Uterus (tissue), 4 donors: ENCODE measurements around the gene TANC1. TPM values are rescaled to one million over a fixed set of nuclear protein-coding genes. Genes with fewer than 3 reads are reported as not detected.

Source experiments
- DNase-seq, 2 donors: peaks; one replicate each; pipeline ENCODE4 v3.0.0-alpha.2; 2019 to 2020
- H3K27ac ChIP-seq, 2 donors: fragments of 200-600 bp; sonication (generic); 1 replicate in 1 of 2; 2 replicates in 1 of 2; pipeline ENCODE4 v1.5.1; 2016 to 2018
- H3K27me3 ChIP-seq, 2 donors: fragments of 200-600 bp; sonication (generic); one replicate each; pipeline ENCODE4 v1.5.1; 2018 to 2019; ENCODE audit warnings: control low read depth in 1 of 2
- H3K36me3 ChIP-seq, 2 donors: fragments of 200-600 bp; sonication (generic); one replicate each; pipeline ENCODE4 v1.5.1; 2019; ENCODE audit warnings: control low read depth in 1 of 2
- H3K4me1 ChIP-seq, 2 donors: fragments of 200-600 bp; sonication (generic); one replicate each; pipeline ENCODE4 v1.5.1; 2018 to 2019; ENCODE audit warnings: control low read depth in 1 of 2
- H3K4me3 ChIP-seq, 2 donors: fragments of 200-600 bp; sonication (generic); 1 replicate in 1 of 2; 2 replicates in 1 of 2; pipeline ENCODE4 v1.5.1; 2018 to 2019; ENCODE audit warnings: mild to moderate bottlenecking in 1 of 2
- H3K9me3 ChIP-seq, 2 donors: fragments of 200-600 bp; sonication (generic); one replicate each; pipeline ENCODE4 v1.5.1; 2019; ENCODE audit warnings: control low read depth in 1 of 2
- POLR2A ChIP-seq, 2 donors: fragments of 450-650 bp; IDR thresholded peaks; one replicate each; pipeline ENCODE4 v1.6.1; 2016; ENCODE audit warnings: antibody characterized with exemption in 2 of 2, mild to moderate bottlenecking in 1 of 2, moderate library complexity in 1 of 2
- intact Hi-C: fragments of 100-400 bp; cut with DNase I; formaldehyde crosslinking; loops from one replicate; pipeline ENCODE4 v1.15.1; 2023; ENCODE audit warnings: low total_unique reads
- total RNA-seq, 4 donors: library from RNA; depleted of rRNA in 3 of 4; stranded (reverse); fragments of >200 nt in 3 of 4; gene quantifications; one replicate each; pipeline versions ENCODE4 v1.1.0 to v1.2.4, GENCODE V29; 2014 to 2023
- TF ChIP-seq, protein P1 (sequence below), 4 experiments: fragments of 200-600 bp in 2 of 4; fragments of 450-650 bp in 2 of 4; sonication (generic) in 2 of 4; IDR thresholded peaks; one replicate each; pipeline ENCODE4 v1.5.1; 2016 to 2019; ENCODE audit warnings: antibody characterized with exemption in 4 of 4, mild to moderate bottlenecking in 2 of 4, moderate library complexity in 1 of 4
- donor health status: DM: yes; HTN: yes; CAD: no.

TANC1 gene
- total RNA-seq, 4 donors from 2014 or later: 34.7 to 92.7 (median 67.4) TPM

DNA sequence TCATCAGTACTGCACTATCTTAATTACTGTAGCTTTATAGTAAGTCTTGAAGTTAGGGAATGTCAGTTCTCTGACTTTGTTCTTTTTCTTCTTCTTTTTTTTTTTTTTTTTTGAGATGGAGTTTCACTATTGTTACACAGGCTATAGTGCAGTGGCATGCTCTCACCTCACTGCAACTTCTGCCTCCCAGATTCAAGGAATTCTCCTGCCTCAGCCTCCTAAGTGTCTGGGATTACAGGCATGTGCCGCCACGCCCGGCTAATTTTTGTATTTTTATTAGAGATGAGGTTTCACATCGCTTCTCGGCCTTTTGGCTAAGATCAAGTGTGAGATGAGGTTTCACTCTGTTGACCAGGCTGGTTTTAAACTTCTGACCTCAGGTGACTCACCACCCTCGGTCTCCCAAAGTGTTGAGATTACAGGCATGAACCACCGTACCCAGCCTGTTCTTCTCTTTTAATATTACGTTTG is 41.9 kb upstream of the TANC1 start:
- no peak for DNase-seq
- no peaks in the 10 kb centered on the region for H3K27me3 ChIP-seq
- no peaks in the 10 kb centered on the region for H3K36me3 ChIP-seq
- H3K4me3 ChIP-seq: no peak overlapping the region
- no peak for TF ChIP-seq POLR2A (IDR thresholded peaks at IDR 0.05)
- TF ChIP-seq, protein P1, sequence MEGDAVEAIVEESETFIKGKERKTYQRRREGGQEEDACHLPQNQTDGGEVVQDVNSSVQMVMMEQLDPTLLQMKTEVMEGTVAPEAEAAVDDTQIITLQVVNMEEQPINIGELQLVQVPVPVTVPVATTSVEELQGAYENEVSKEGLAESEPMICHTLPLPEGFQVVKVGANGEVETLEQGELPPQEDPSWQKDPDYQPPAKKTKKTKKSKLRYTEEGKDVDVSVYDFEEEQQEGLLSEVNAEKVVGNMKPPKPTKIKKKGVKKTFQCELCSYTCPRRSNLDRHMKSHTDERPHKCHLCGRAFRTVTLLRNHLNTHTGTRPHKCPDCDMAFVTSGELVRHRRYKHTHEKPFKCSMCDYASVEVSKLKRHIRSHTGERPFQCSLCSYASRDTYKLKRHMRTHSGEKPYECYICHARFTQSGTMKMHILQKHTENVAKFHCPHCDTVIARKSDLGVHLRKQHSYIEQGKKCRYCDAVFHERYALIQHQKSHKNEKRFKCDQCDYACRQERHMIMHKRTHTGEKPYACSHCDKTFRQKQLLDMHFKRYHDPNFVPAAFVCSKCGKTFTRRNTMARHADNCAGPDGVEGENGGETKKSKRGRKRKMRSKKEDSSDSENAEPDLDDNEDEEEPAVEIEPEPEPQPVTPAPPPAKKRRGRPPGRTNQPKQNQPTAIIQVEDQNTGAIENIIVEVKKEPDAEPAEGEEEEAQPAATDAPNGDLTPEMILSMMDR (IDR thresholded peaks at IDR 0.05): no peak
- H3K27ac ChIP-seq: no peak overlapping the region
- H3K9me3 ChIP-seq: no peaks in the 10 kb centered on the region
- intact Hi-C loops: no loop called here
- no peaks in the 10 kb centered on the region for H3K4me1 ChIP-seq

DNA sequence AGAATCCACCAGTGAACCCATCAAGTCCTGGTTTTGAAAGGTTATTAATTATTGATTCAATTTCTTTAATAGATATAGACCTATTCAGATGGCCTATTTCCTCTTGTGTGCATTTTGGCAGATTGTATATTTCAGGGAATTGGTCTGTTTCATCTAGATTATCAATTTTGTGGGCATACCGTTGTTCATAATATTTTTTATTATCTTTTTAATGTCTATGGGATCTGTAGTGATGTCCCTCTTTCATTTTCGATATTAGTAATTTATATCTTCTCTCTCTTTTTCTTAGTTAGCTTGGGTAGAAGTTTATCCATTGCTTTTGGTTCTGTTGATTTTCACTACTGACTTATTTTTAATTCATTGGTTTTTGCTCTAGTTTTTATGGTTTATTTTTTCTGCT is 39.9 kb upstream of the TANC1 start:
- H3K27me3 ChIP-seq: no peaks in the 10 kb centered on the region
- DNase-seq: no peak
- no peaks in the 10 kb centered on the region for H3K4me1 ChIP-seq
- no peak overlapping the region for H3K27ac ChIP-seq
- TF ChIP-seq, protein P1 (IDR thresholded peaks at IDR 0.05): no peak
- TF ChIP-seq POLR2A (IDR thresholded peaks at IDR 0.05): no peak
- H3K4me3 ChIP-seq: no peak overlapping the region
- no peaks in the 10 kb centered on the region for H3K36me3 ChIP-seq
- intact Hi-C loops: no loop called here
- no peaks in the 10 kb centered on the region for H3K9me3 ChIP-seq

DNA sequence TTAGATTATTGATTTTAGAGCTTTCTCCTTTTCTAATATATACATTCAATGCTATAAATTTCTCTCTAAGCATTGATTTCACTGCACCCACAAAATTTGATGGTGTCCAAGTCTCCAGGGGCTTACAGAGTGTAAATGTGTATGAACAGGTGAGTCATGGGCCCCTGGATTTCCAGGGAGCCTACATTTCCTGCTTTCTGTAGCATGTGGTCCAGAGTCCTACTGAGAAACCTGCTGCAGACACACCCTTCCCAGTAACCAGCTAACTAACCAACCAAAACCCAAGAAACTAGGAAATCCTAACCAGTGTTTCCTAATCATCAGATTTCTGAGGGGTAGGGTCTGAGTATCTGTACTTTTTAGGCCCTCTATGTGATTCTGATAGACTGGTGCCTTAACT is 39.5 kb upstream of the TANC1 start:
- TF ChIP-seq, protein P1 (IDR thresholded peaks at IDR 0.05): no peak
- no peak for TF ChIP-seq POLR2A (IDR thresholded peaks at IDR 0.05)
- DNase-seq: no peak
- no peaks in the 10 kb centered on the region for H3K27me3 ChIP-seq
- intact Hi-C loops: no loop called here
- no peaks in the 10 kb centered on the region for H3K9me3 ChIP-seq
- H3K4me3 ChIP-seq: no peak overlapping the region
- no peak overlapping the region for H3K27ac ChIP-seq
- no peaks in the 10 kb centered on the region for H3K4me1 ChIP-seq
- H3K36me3 ChIP-seq: no peaks in the 10 kb centered on the region

DNA sequence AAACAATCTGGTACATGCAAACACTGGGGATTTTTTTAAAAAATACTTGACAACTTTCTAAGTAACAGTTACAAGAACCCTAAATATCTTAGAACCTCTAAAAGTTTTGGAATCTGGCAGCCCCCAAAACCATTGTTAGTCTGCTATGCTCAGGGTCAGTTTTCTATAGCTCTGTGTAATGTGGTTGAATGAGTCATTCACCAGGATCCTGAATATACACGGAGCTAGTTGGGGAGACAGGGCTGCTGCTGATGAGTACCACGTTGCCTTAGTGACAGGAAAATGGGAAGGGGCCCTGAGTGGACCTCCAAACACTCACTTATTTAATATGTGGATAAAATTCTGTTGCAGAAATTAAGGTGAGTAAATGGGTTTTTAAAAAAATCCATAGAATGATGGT is 36.9 kb upstream of the TANC1 start:
- Histone ChIP-seq H3K9me3 (no peaks in the 10 kb centered on the region), H3K4me3 (no peak overlapping the region), H3K36me3 (no peaks in the 10 kb centered on the region), H3K27me3 (no peaks in the 10 kb centered on the region), H3K4me1 (no peaks in the 10 kb centered on the region), H3K27ac (no peak overlapping the region)
- TF ChIP-seq POLR2A (IDR thresholded peaks at IDR 0.05): no peak
- TF ChIP-seq, protein P1 (IDR thresholded peaks at IDR 0.05): no peak
- no peak for DNase-seq
- intact Hi-C loops: no loop called here

DNA sequence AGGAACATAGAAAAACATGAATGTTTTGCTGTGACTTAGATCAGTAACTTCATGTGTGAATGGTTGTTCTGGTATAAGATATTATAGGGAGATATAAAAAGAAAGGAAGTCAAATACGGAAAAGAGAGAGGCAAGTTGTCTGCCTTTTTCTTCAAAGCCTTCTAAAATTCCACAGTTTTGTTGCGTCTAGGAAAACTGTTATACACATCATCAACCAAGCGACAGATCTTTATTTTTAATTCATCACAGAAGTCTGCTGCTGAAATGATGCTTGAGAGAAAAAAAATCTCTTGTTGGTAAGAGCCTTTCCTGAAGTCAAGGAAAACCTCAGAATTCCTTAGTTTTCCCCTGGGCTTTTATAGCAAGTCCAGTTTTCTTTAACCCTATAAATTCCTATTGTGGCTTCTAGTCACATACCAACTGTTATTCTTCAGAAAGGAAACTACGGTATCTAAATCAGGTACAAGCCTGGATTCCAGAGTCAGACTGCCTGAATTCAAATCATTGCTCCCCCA is 36.3 kb upstream of the TANC1 start:
- Histone ChIP-seq H3K27ac (no peak overlapping the region), H3K36me3 (no peaks in the 10 kb centered on the region), H3K4me3 (no peak overlapping the region), H3K27me3 (no peaks in the 10 kb centered on the region), H3K9me3 (no peaks in the 10 kb centered on the region), H3K4me1 (no peaks in the 10 kb centered on the region)
- TF ChIP-seq, protein P1 (IDR thresholded peaks at IDR 0.05): no peak
- TF ChIP-seq POLR2A (IDR thresholded peaks at IDR 0.05): no peak
- DNase-seq: no peak
- intact Hi-C loops: no loop called here
